Thymus (tissue), 11 donors: ENCODE data around the gene MKS1. TPM values are rescaled to one million over a fixed set of nuclear protein-coding genes. Genes with fewer than 3 reads are reported as not detected.

Source experiments
- DNase-seq, 9 donors: peaks; one replicate each; pipeline ENCODE4 v3.0.0-alpha.2; 2013; ENCODE audit warnings: low spot score in 9 of 9, low read depth in 6 of 9, missing footprints in 1 of 9
- H3K27ac ChIP-seq, 2 donors: one replicate each; pipeline ENCODE4 v1.5.1; 2013; ENCODE audit warnings: control low read depth in 1 of 2, low read depth in 1 of 2, low read length in 1 of 2, mild to moderate bottlenecking in 1 of 2, moderate library complexity in 1 of 2
- H3K27me3 ChIP-seq, 2 donors: one replicate each; pipeline ENCODE4 v1.5.1; 2013; ENCODE audit warnings: low read length in 1 of 2; ENCODE audit not compliant: control insufficient read depth in 2 of 2, insufficient read depth in 1 of 2
- H3K36me3 ChIP-seq, 2 donors: one replicate each; pipeline ENCODE4 v1.5.1; 2013; ENCODE audit warnings: low read length in 1 of 2, mild to moderate bottlenecking in 1 of 2, moderate library complexity in 1 of 2; ENCODE audit not compliant: control insufficient read depth in 2 of 2, insufficient read depth in 2 of 2
- H3K4me1 ChIP-seq, 2 donors: one replicate each; pipeline ENCODE4 v1.5.1; 2013; ENCODE audit warnings: low read length in 2 of 2; ENCODE audit not compliant: control insufficient read depth in 2 of 2, insufficient read depth in 2 of 2
- H3K4me3 ChIP-seq, 2 donors: one replicate each; pipeline ENCODE4 v1.5.1; 2013; ENCODE audit warnings: low read length in 2 of 2, control low read depth in 1 of 2, mild to moderate bottlenecking in 1 of 2
- H3K9me3 ChIP-seq, 2 donors: one replicate each; pipeline ENCODE4 v1.5.1; 2013; ENCODE audit warnings: low read length in 1 of 2, mild to moderate bottlenecking in 1 of 2; ENCODE audit not compliant: control insufficient read depth in 2 of 2, insufficient read depth in 1 of 2
- WGBS: extraction: QIAGEN DNeasy Blood & Tissue Kit; methylation state at CpG from one replicate; pipeline ENCODE4 v1.1.7; 2013; 5-methylcytosine and 5-hydroxymethylcytosine counted together
- polyA plus RNA-seq: library from polyadenylated mRNA; stranded (reverse); fragments of 200-250 nt; gene quantifications from one replicate; pipeline ENCODE4 v1.2.3, GENCODE V29; 2013
- total RNA-seq: library from RNA; stranded (reverse); fragments of 120-200 nt; gene quantifications from one replicate; pipeline ENCODE4 v1.2.4, GENCODE V29; 2013
- donor health status: healthy.

Gene MKS1
- total and polyA plus RNA-seq, 2 donors = 11.9 to 12.5 TPM

GRCh38 chr17:58217766-58218165 is 1.3 kb downstream of the MKS1 start:
- Histone ChIP-seq H3K27ac (no peak overlapping the region), H3K27me3 (no peaks in the 10 kb centered on the region), H3K4me3 (no peak overlapping the region), H3K36me3 (peaks cover 7 to 8% of the 10 kb centered on the region in 2 donors), H3K9me3 (no peaks in the 10 kb centered on the region), H3K4me1 (peaks cover 5 to 13% of the 10 kb centered on the region in 2 donors)
- no peak for DNase-seq
- WGBS = 94% methylated on average over 3 of the region's 3 CpGs

GRCh38 chr17:58215685-58216084 is 3.4 kb downstream of the MKS1 start:
- Histone ChIP-seq H3K27ac (no peak overlapping the region), H3K27me3 (no peaks in the 10 kb centered on the region), H3K9me3 (no peaks in the 10 kb centered on the region), H3K4me3 (no peak overlapping the region), H3K36me3 (peaks cover 8 to 16% of the 10 kb centered on the region in 2 donors), H3K4me1 (peaks cover 5 to 13% of the 10 kb centered on the region in 2 donors)
- no peak for DNase-seq

GRCh38 chr17:58210922-58211321 is 8.1 kb downstream of the MKS1 start:
- Histone ChIP-seq H3K27ac (no peak overlapping the region), H3K36me3 (peaks cover 5 to 37% of the 10 kb centered on the region in 2 donors), H3K27me3 (no peaks in the 10 kb centered on the region), H3K4me3 (no peak overlapping the region), H3K9me3 (no peaks in the 10 kb centered on the region), H3K4me1 (no peaks in the 10 kb centered on the region)
- no peak for DNase-seq
- 94% methylated on average over 5 of the region's 5 CpGs for WGBS

- H3K9me3 ChIP-seq = no peaks in the 10 kb centered on the region
- H3K4me3 ChIP-seq = no peak overlapping the region
- WGBS = 96% methylated on average over 5 of the region's 5 CpGs
- no peak for DNase-seq
- no peaks in the 10 kb centered on the region for H3K27me3 ChIP-seq
- peaks cover 0 to 39% of the 10 kb centered on the region in 2 donors for H3K36me3 ChIP-seq
- no peak overlapping the region for H3K27ac ChIP-seq
- no peaks in the 10 kb centered on the region for H3K4me1 ChIP-seq
Measured at GRCh38 chr17:58208344-58208743, 10.7 kb downstream of the MKS1 start.

GRCh38 chr17:58207451-58207850 is 11.6 kb downstream of the MKS1 start:
- H3K9me3 ChIP-seq = no peaks in the 10 kb centered on the region
- 96% methylated on average over 3 of the region's 3 CpGs for WGBS
- H3K4me1 ChIP-seq = no peaks in the 10 kb centered on the region
- no peak for DNase-seq
- no peaks in the 10 kb centered on the region for H3K27me3 ChIP-seq
- no peak overlapping the region for H3K27ac ChIP-seq
- no peak overlapping the region for H3K4me3 ChIP-seq
- H3K36me3 ChIP-seq = peaks cover 0 to 30% of the 10 kb centered on the region in 2 donors

- Histone ChIP-seq H3K27ac (no peak overlapping the region), H3K36me3 (peaks cover 0 to 25% of the 10 kb centered on the region in 2 donors), H3K4me3 (no peak overlapping the region), H3K27me3 (no peaks in the 10 kb centered on the region), H3K4me1 (no peaks in the 10 kb centered on the region), H3K9me3 (no peaks in the 10 kb centered on the region)
- DNase-seq = no peak
- WGBS = 97% methylated on average over 11 of the region's 11 CpGs
Measured at GRCh38 chr17:58205936-58206335, 13.1 kb downstream of the MKS1 start.

GRCh38 chr17:58204796-58205195 is 14.3 kb downstream of the MKS1 start:
- peaks cover 0 to 16% of the 10 kb centered on the region in 2 donors for H3K36me3 ChIP-seq
- H3K4me1 ChIP-seq = no peaks in the 10 kb centered on the region
- no peak overlapping the region for H3K4me3 ChIP-seq
- no peak for DNase-seq
- peaks cover 0 to 4% of the 10 kb centered on the region in 2 donors for H3K27me3 ChIP-seq
- H3K9me3 ChIP-seq = no peaks in the 10 kb centered on the region
- no peak overlapping the region for H3K27ac ChIP-seq
- 98% methylated on average over 5 of the region's 5 CpGs for WGBS

- H3K4me1 ChIP-seq = no peaks in the 10 kb centered on the region
- H3K4me3 ChIP-seq = no peak overlapping the region
- H3K36me3 ChIP-seq = peaks cover 0 to 12% of the 10 kb centered on the region in 2 donors
- peaks cover 0 to 6% of the 10 kb centered on the region in 2 donors for H3K27me3 ChIP-seq
- H3K9me3 ChIP-seq = no peaks in the 10 kb centered on the region
- H3K27ac ChIP-seq = no peak overlapping the region
- DNase-seq = no peak
- WGBS = 94% methylated on average over 7 of the region's 7 CpGs
Measured at GRCh38 chr17:58202859-58203258, 16.2 kb downstream of the MKS1 start.

GRCh38 chr17:58200024-58200633 is 18.9 kb downstream of the MKS1 start:
- H3K27ac ChIP-seq = no peak overlapping the region
- no peak overlapping the region for H3K4me3 ChIP-seq
- H3K36me3 ChIP-seq = no peaks in the 10 kb centered on the region
- peaks cover 0 to 9% of the 10 kb centered on the region in 2 donors for H3K27me3 ChIP-seq
- DNase-seq = peak in 6 of 9 donors; percentile 18 to 48 (median 28)
- no peaks in the 10 kb centered on the region for H3K9me3 ChIP-seq
- H3K4me1 ChIP-seq = no peaks in the 10 kb centered on the region
- WGBS = 52% methylated on average over 14 of the region's 14 CpGs
